Muscle of leg (tissue), 16 donors: ENCODE data around the gene ADGRE2. TPM values are rescaled to one million over a fixed set of nuclear protein-coding genes. Genes with fewer than 3 reads are reported as not detected.
"Not testable (repeated sequence)": the region's sequence is repeated elsewhere in the genome, so short reads cannot be mapped to it uniquely, and the experiment has no call there.

Source experiments
- DNase-seq: peaks from one replicate; pipeline ENCODE4 v3.0.0; 2013
- H3K27ac ChIP-seq: one replicate; pipeline ENCODE4 v1.5.1; 2013; ENCODE audit warnings: mild to moderate bottlenecking, low read length, control low read depth
- H3K27me3 ChIP-seq: one replicate; pipeline ENCODE4 v1.6.1; 2013; ENCODE audit warnings: low read length; ENCODE audit not compliant: control insufficient read depth, insufficient read depth
- H3K36me3 ChIP-seq: one replicate; pipeline ENCODE4 v1.6.1; 2013; ENCODE audit warnings: low read length; ENCODE audit not compliant: control insufficient read depth, insufficient read depth
- H3K4me1 ChIP-seq: one replicate; pipeline ENCODE4 v1.6.1; 2013; ENCODE audit warnings: low read length; ENCODE audit not compliant: control insufficient read depth, insufficient read depth
- H3K4me3 ChIP-seq: one replicate; pipeline ENCODE4 v1.5.1; 2013; ENCODE audit warnings: low read length, control low read depth
- H3K9me3 ChIP-seq: replicated peaks from 2 replicates; pipeline ENCODE4 v1.6.1; 2013; ENCODE audit warnings: low read depth, low read length; ENCODE audit not compliant: control insufficient read depth
- WGBS: methylation state at CpG from one replicate; pipeline ENCODE4 v1.1.5; 2013; ENCODE audit warnings: missing lambda C conversion rate; ENCODE audit not compliant: insufficient coverage; 5-methylcytosine and 5-hydroxymethylcytosine counted together
- long read RNA-seq, 11 donors: transcript quantifications; one replicate each; lab custom pipeline, GENCODE V29; 2026
- polyA plus RNA-seq, 8 donors: library from polyadenylated mRNA; unstranded; fragments of 120-200 nt; gene quantifications; one replicate each; pipeline versions ENCODE4 v1.2.1 to v1.2.3, GENCODE V29; 2013; ENCODE audit warnings: inconsistent platforms in 1 of 8, low replicate concordance in 1 of 8; ENCODE audit not compliant: insufficient read length in 8 of 8, insufficient read depth in 1 of 8
- total RNA-seq: library from RNA; stranded (reverse); fragments of 120-200 nt; gene quantifications from one replicate; pipeline ENCODE4 v1.2.4, GENCODE V29; 2013

The ADGRE2 gene
- total RNA-seq (0.31 TPM), polyA plus RNA-seq (1 to 10 TPM in 1 of 8 donors, under 1 TPM in 7; 0.22 to 3.6 (median 0.51) TPM)
- long read RNA-seq, donor 1, result 0 reads
- long read RNA-seq, donor 2, result 0 reads
- long read RNA-seq, donor 3, result 0 reads
- long read RNA-seq, donor 4, result 0 reads
- long read RNA-seq, donor 5, result 0 reads
- long read RNA-seq, donor 6, result 0 reads
- long read RNA-seq, donor 7, result 0 reads
- long read RNA-seq, donor 8, result 0 reads
- long read RNA-seq, donor 9, result 0 reads
- long read RNA-seq, donor 10, result 0 reads
- long read RNA-seq, donor 11, result 0 reads

GRCh38 chr19:14778110-14778845 lies at the start of gene ADGRE2:
TSS of gene ADGRE2 (minus strand) at chr19:14778560. CDS start at chr19:14776756, 1,804 bp downstream.
- not testable (repeated sequence) for H3K9me3 ChIP-seq, H3K27me3 ChIP-seq

DNA sequence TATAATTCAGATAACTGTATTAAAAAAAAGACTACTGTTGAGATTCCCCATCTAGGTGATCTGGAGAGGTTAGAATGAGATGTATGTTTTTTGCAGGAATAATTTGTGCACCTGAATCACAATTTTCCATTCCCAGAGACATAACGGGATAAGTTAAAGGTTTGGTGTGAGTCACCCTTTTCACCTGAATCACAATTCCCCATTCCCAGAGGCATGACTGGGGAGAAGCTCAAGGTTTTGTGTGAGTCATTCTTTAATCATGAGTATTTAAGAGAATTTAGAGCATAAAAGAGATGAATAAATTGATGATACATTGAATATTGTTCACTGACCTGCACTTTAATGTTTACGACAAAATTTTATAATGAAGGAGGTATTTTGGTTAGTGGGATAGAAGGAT lies 47.6 kb upstream of the ADGRE2 start:
- H3K4me1 ChIP-seq, result no peaks in the 10 kb centered on the region
- WGBS, result no CpG with 5 or more reads among the region's 2 CpGs

More at GRCh38 chr19:14778110-14778845, at the start of gene ADGRE2:
- WGBS, result 65% methylated on average over 6 of the region's 12 CpGs
- not testable (repeated sequence) for H3K27ac ChIP-seq, H3K4me3 ChIP-seq, H3K36me3 ChIP-seq, DNase-seq
- H3K4me1 ChIP-seq, result peaks cover 13% of the 10 kb centered on the region

DNA sequence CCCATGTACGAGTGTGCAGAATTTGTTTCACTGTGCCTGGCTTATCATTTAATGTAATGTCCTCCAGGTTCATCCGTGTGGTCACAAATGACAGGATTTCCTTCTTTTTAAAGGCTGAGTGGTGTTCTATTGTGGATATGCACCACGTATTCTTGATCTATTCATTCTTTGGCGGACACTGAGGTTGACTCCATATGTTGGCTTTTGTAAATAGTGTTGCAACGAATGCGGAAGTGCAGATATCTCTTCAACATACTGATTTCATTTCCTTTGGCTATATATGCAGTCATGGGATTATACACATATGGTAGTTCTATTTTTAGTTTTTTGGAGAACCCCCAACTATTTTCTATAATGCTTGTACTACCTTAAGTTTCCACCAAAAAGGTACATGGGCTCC lies 43.6 kb upstream of the ADGRE2 start:
- Histone ChIP-seq H3K4me3 (no peak overlapping the region), H3K27ac (no peak overlapping the region), H3K4me1 (no peaks in the 10 kb centered on the region), H3K9me3 (no peaks in the 10 kb centered on the region), H3K27me3 (no peaks in the 10 kb centered on the region), H3K36me3 (no peaks in the 10 kb centered on the region)
- DNase-seq, result peak; percentile 80
- no CpG with 5 or more reads among the region's 6 CpGs for WGBS

More for the DNA sequence above, 47.6 kb upstream of the ADGRE2 start:
- DNase-seq, result no peak
- H3K27ac ChIP-seq, result no peak overlapping the region
- H3K36me3 ChIP-seq, result no peaks in the 10 kb centered on the region
- no peaks in the 10 kb centered on the region for H3K9me3 ChIP-seq
- no peak overlapping the region for H3K4me3 ChIP-seq
- H3K27me3 ChIP-seq, result no peaks in the 10 kb centered on the region

GRCh38 chr19:14818588-14818987 lies 40.2 kb upstream of the ADGRE2 start:
- no peak for DNase-seq
- no peaks in the 10 kb centered on the region for H3K9me3 ChIP-seq
- no peak overlapping the region for H3K4me3 ChIP-seq
- no peaks in the 10 kb centered on the region for H3K27me3 ChIP-seq
- WGBS, result 80% methylated on average over 1 of the region's 8 CpGs
- H3K36me3 ChIP-seq, result no peaks in the 10 kb centered on the region
- H3K4me1 ChIP-seq, result no peaks in the 10 kb centered on the region
- H3K27ac ChIP-seq, result no peak overlapping the region

DNA sequence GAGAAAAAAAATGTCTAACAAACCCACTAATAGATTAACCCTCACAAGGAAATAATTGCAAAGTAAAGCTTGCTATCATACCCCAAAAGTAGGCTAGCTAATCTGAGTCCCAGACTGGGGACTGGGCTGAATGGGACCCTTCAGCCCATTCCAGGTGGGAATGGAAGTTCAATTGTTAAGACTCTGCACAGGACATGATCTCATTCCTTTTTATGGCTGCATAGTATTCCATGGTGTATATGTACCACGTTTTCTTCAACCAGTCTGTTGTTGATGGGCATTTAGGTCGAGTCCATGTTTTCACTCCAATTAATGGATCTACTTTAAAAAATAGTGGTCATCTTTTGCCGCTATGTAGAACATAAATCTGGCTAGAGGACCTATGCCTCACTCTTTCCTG lies 38.7 kb upstream of the ADGRE2 start:
- no peaks in the 10 kb centered on the region for H3K4me1 ChIP-seq
- no peaks in the 10 kb centered on the region for H3K27me3 ChIP-seq
- no peaks in the 10 kb centered on the region for H3K9me3 ChIP-seq
- WGBS, result 60% methylated on average over 1 of the region's 3 CpGs
- H3K36me3 ChIP-seq, result no peaks in the 10 kb centered on the region
- no peak overlapping the region for H3K27ac ChIP-seq
- no peak overlapping the region for H3K4me3 ChIP-seq
- DNase-seq, result no peak

GRCh38 chr19:14814982-14815652 lies 36.8 kb upstream of the ADGRE2 start:
- Histone ChIP-seq H3K36me3 (no peaks in the 10 kb centered on the region), H3K27me3 (no peaks in the 10 kb centered on the region), H3K4me1 (no peaks in the 10 kb centered on the region), H3K9me3 (no peaks in the 10 kb centered on the region), H3K4me3 (no peak overlapping the region), H3K27ac (no peak overlapping the region)
- no peak for DNase-seq
- WGBS, result no CpG with 5 or more reads among the region's 2 CpGs

DNA sequence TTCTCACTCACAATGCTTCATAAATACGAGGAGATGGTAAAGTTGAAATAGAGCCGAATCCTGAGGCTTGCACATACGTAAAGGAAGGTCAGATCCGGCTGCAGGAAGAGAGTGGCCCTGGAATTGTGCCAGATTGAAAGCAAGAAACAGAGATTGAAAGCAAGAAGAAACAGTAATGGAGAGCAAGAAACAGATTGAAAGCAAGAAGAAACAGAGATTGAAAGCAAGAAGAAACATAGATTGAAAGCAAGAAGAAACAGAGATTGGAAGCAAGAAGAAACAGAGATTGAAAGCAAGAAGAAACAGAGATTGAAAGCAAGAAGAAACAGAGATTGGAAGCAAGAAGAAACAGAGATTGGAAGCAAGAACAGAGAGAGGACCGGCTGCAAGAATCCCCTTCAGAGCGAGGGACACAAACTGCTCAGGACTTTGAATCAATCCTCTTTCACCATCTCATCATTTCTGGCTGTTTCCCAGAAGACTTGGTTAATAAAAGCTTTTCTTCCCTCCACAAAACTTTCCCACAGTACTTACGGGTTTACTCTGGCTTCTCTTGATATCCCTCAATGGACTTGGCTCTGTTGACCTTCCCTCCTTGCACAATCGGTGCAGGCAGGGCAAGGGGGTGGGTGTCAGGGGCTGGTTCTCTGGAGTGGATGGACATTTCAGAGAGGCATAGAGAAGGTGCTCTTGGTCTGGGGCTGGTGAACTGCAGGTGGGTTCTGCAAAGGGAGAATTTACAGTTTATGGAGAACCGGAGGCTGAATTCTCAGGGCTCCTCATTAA lies 31.1 kb upstream of the ADGRE2 start:
- Histone ChIP-seq H3K9me3 (no peaks in the 10 kb centered on the region), H3K36me3 (no peaks in the 10 kb centered on the region), H3K4me1 (no peaks in the 10 kb centered on the region), H3K4me3 (no peak overlapping the region), H3K27ac (no peak overlapping the region), H3K27me3 (no peaks in the 10 kb centered on the region)
- peak; percentile 35 for DNase-seq
- 31% methylated on average over 7 of the region's 9 CpGs for WGBS

GRCh38 chr19:14804765-14805164 lies 26.4 kb upstream of the ADGRE2 start:
- 100% methylated on average over 1 of the region's 3 CpGs for WGBS
- Histone ChIP-seq H3K4me1 (no peaks in the 10 kb centered on the region), H3K9me3 (no peaks in the 10 kb centered on the region), H3K27ac (no peak overlapping the region), H3K36me3 (no peaks in the 10 kb centered on the region), H3K4me3 (no peak overlapping the region), H3K27me3 (no peaks in the 10 kb centered on the region)
- DNase-seq, result no peak

DNA sequence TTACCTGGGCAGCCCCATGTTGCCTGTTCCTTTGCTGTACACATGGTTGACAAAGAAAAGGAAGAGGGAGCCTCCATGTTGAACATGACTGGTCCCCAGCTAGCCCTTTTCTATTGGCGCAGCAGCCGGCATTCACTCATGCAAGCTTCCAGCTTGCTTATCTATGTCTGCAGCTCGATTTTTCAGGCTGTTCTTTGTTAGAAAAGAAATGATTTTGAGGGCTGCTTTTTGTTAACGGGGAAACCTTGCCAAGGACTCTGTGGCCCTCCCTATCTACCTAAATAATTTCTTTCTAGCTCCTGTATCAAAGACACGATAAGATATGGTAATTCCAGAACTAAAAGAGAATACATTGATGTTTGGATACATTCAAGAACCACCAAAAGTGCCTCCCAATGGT lies 20.4 kb upstream of the ADGRE2 start:
- no peak overlapping the region for H3K27ac ChIP-seq
- no peaks in the 10 kb centered on the region for H3K36me3 ChIP-seq
- H3K4me1 ChIP-seq, result no peaks in the 10 kb centered on the region
- no peak overlapping the region for H3K4me3 ChIP-seq
- H3K27me3 ChIP-seq, result no peaks in the 10 kb centered on the region
- 90% methylated on average over 2 of the region's 5 CpGs for WGBS
- H3K9me3 ChIP-seq, result no peaks in the 10 kb centered on the region
- DNase-seq, result no peak
